Osteoblast (primary cell): ENCODE results near the gene LGR6. TPM values are rescaled to one million over a fixed set of nuclear protein-coding genes. Genes with fewer than 3 reads are reported as not detected.
"Not testable (repeated sequence)": the region's sequence is repeated elsewhere in the genome, so short reads cannot be mapped to it uniquely, and the experiment has no call there.

Source experiments
- DNase-seq: peaks from one replicate; pipeline ENCODE4 v3.0.0; 2011; ENCODE audit warnings: low spot score, mixed read lengths; ENCODE audit not compliant: insufficient read length; ENCODE audit errors: missing footprints
- H2AFZ ChIP-seq: 2 replicates; pipeline ENCODE4 v1.6.0; 2011; ENCODE audit warnings: mild to moderate bottlenecking, low read length
- H3K27ac ChIP-seq: 2 replicates; pipeline ENCODE4 v1.5.1; 2011; ENCODE audit warnings: mild to moderate bottlenecking, low read depth, low read length, moderate library complexity
- H3K27me3 ChIP-seq: 2 replicates; pipeline ENCODE4 v1.6.0; 2012; ENCODE audit warnings: mild to moderate bottlenecking, control low read depth, inconsistent platforms, low read length, moderate library complexity; ENCODE audit not compliant: insufficient read depth
- H3K36me3 ChIP-seq: 2 replicates; pipeline ENCODE4 v1.5.1; 2011; ENCODE audit warnings: mild to moderate bottlenecking, low read length, control low read depth, moderate library complexity; ENCODE audit not compliant: insufficient read depth
- H3K4me1 ChIP-seq: 2 replicates; pipeline ENCODE4 v1.5.1; 2011; ENCODE audit warnings: mild to moderate bottlenecking, low read length, control low read depth, moderate library complexity; ENCODE audit not compliant: insufficient read depth
- H3K4me2 ChIP-seq: 2 replicates; pipeline ENCODE4 v1.6.0; 2011; ENCODE audit warnings: mild to moderate bottlenecking, low read length; ENCODE audit not compliant: insufficient read depth
- H3K4me3 ChIP-seq: fragments of 200-600 bp; sonication (generic); 3 replicates; pipeline ENCODE4 v1.5.1; 2012; ENCODE audit warnings: mild to moderate bottlenecking, low read length, inconsistent platforms; ENCODE audit not compliant: insufficient read depth
- H3K79me2 ChIP-seq: 2 replicates; pipeline ENCODE4 v1.6.0; 2012; ENCODE audit warnings: mild to moderate bottlenecking, low read length, control low read depth, inconsistent platforms; ENCODE audit not compliant: insufficient read depth
- H3K9me3 ChIP-seq: 2 replicates; pipeline ENCODE4 v1.5.1; 2011; ENCODE audit warnings: low read depth, low read length, control low read depth
- H4K20me1 ChIP-seq: 2 replicates; pipeline ENCODE4 v1.6.0; 2012; ENCODE audit warnings: mild to moderate bottlenecking, low read length, control low read depth; ENCODE audit not compliant: insufficient read depth
- total RNA-seq: library from RNA; depleted of rRNA; stranded (reverse); fragments of >200 nt; gene quantifications from 2 replicates; pipeline ENCODE4 v1.2.3, GENCODE V29; 2012
- TF ChIP-seq, protein P1 (sequence below): IDR thresholded peaks from 2 replicates; pipeline ENCODE4 v1.5.1; 2011; ENCODE audit warnings: mild to moderate bottlenecking, low read depth, low read length, moderate library complexity; ENCODE audit errors: extremely low read depth

The LGR6 gene
- total RNA-seq, 1 donor, result not detected

DNA sequence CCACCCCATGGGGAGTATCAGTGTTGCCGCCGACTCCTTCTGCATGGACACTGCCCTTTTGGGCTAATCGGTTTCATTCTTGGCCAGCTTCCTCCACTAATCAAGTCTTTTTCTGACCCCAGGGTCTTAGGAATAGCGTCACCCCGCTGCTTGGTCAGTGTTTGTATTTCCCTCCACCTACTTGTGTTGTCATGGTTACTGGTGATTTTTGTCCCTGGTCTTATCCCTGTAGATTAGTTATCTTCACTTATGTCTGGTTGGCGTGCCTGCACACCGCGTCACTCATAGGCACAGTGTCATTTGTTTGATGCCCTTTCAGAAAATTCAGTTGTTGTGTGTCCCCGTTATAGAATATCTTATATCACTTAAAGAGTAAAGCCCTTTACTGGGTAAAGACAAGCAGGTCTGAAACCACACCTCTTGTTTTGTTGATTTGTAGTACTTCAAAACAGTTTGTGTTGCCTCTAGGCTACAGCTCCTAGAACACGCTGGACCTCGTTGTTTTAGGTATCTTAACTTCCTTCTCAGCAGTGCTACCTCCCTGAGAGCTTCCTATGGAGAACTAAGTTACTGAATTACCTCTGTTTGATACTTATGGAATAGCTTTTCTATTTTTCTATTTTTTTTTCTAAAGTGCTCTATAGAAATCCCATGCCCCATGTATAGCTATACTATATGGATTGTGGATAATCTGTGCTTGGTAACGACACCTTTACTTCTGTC, 155.8 kb downstream of the LGR6 start:
- TF ChIP-seq, protein P1, sequence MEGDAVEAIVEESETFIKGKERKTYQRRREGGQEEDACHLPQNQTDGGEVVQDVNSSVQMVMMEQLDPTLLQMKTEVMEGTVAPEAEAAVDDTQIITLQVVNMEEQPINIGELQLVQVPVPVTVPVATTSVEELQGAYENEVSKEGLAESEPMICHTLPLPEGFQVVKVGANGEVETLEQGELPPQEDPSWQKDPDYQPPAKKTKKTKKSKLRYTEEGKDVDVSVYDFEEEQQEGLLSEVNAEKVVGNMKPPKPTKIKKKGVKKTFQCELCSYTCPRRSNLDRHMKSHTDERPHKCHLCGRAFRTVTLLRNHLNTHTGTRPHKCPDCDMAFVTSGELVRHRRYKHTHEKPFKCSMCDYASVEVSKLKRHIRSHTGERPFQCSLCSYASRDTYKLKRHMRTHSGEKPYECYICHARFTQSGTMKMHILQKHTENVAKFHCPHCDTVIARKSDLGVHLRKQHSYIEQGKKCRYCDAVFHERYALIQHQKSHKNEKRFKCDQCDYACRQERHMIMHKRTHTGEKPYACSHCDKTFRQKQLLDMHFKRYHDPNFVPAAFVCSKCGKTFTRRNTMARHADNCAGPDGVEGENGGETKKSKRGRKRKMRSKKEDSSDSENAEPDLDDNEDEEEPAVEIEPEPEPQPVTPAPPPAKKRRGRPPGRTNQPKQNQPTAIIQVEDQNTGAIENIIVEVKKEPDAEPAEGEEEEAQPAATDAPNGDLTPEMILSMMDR, result no peak
- peak overlapping the region; percentile 96 for H3K27ac ChIP-seq
- no peaks in the 10 kb centered on the region for H3K36me3 ChIP-seq
- no peaks in the 10 kb centered on the region for H3K27me3 ChIP-seq
- peak; percentile 85 for DNase-seq
- peak overlapping the region; percentile 92 for H3K4me3 ChIP-seq
- peaks cover 7% of the 10 kb centered on the region for H3K4me1 ChIP-seq
- peaks cover 53% of the 10 kb centered on the region for H3K79me2 ChIP-seq
- H4K20me1 ChIP-seq, result no peaks in the 10 kb centered on the region
- no peaks in the 10 kb centered on the region for H3K9me3 ChIP-seq
- peak overlapping the region; percentile 91 for H3K4me2 ChIP-seq
- peak overlapping the region; percentile 91 for H2AFZ ChIP-seq

- H3K79me2 ChIP-seq, result peaks cover 68% of the 10 kb centered on the region
- H3K27ac ChIP-seq, result no peak overlapping the region
These were observed 158.1 kb downstream of the LGR6 start for GRCh38 chr1:202351725-202352124.

GRCh38 chr1:202352583-202353197, 159.1 kb downstream of the LGR6 start:
- not testable (repeated sequence) for H3K4me3 ChIP-seq, H2AFZ ChIP-seq, H3K36me3 ChIP-seq, H4K20me1 ChIP-seq, H3K4me2 ChIP-seq, H3K27me3 ChIP-seq, H3K4me1 ChIP-seq, H3K27ac ChIP-seq, DNase-seq, H3K9me3 ChIP-seq
- peaks cover 75% of the 10 kb centered on the region for H3K79me2 ChIP-seq

More at GRCh38 chr1:202351725-202352124, 158.1 kb downstream of the LGR6 start:
- Histone ChIP-seq H3K9me3 (no peaks in the 10 kb centered on the region), H2AFZ (no peak overlapping the region), H3K4me2 (no peak overlapping the region), H3K27me3 (no peaks in the 10 kb centered on the region), H4K20me1 (no peaks in the 10 kb centered on the region), H3K4me3 (no peak overlapping the region), H3K36me3 (no peaks in the 10 kb centered on the region), H3K4me1 (peaks cover 7% of the 10 kb centered on the region)
- TF ChIP-seq, protein P1, result no peak
- no peak for DNase-seq

DNA sequence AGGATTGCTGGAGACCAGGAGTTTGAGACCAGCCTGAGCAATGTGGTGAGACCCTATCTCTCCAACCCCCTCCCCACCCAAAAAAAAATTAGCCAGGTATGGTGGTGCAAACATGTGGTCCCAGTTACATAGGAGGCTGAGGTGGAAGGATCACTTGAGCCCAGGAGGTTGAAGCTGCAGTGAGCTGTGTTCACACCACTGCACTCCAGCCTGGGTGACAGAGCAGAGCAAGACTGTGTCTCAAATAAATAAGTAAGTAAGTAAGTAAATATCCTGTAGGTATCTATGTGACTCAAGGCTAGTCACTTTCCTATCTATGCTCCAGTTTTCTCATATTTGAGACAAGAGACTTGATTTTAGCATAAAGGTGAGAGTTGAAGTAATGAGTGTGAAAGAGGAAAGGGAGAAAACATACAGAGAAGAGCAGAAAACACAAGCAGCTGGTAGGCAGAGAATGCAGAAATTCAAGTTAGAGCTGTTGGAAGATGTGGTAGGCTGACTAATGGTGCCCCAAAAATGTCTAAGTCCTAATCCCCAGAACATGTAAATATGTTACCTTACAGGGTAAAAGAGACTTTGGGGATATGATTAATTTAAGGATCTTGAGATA, 162.4 kb downstream of the LGR6 start:
- Histone ChIP-seq H3K4me3 (no peak overlapping the region), H3K27ac (no peak overlapping the region), H4K20me1 (peaks cover 5% of the 10 kb centered on the region), H3K4me2 (no peak overlapping the region), H3K27me3 (no peaks in the 10 kb centered on the region), H3K79me2 (peaks cover 71% of the 10 kb centered on the region), H3K36me3 (no peaks in the 10 kb centered on the region), H3K4me1 (no peaks in the 10 kb centered on the region), H3K9me3 (no peaks in the 10 kb centered on the region), H2AFZ (no peak overlapping the region)
- no peak for DNase-seq
- TF ChIP-seq, protein P1, result no peak
